ENCODE results near the gene FCHO1. TPM values are rescaled to one million over a fixed set of nuclear protein-coding genes. Genes with fewer than 3 reads are reported as not detected.

The FCHO1 gene
- total and polyA plus RNA-seq, 10 of the 15 experiments (the other 5 are each of a cell fraction or from before 2014, with no cell fraction given), result 0.14 to 45.8 (median 15.8) TPM

DNA sequence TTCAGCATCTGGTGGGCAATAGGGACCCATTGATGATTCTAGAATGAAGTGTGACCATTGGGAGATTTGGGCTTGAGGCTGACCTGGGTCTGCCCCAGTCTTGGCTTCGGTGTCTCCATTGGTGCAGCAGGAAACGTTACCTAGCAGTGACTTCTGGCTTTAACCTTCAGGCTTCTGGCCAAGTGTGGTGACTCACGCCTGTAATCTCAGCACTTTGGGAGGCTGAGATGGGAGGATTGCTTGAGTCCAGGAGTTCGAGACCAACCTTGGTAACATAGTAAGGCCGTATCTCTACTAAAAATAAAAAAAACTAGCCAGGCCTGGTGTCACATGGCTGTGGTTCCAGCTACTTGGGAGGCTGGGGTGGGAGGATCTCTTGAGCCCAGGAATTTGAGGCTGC, 7.2 kb downstream of the FCHO1 start:
- POLR2A ChIA-PET, result interaction anchor here (0.7 kb wide), 1 partner anchor 17 kb away, joined by 3 read pairs; no protein-coding TSS in a partner anchor
- SMC1A ChIA-PET (ENCODE audit: uncharacterized antibody, unreplicated experiment), result interaction anchor here (1.6 to 8.8 kb wide), 3 partner anchors 18 to 174 kb away, joined by 4 to 93 read pairs (median 91); partner anchors contain the start of gene MAP1S
- Histone ChIP-seq H3K36me3 (ENCODE audit: control insufficient read depth in 2 of 2, insufficient read depth in 2 of 2, low read length in 1 of 2) (peaks cover 0 to 11% of the 10 kb centered on the region in 2 experiments), H2AFZ (ENCODE audit: control insufficient read depth, low read depth, low read length) (no peak overlapping the region), H4K20me1 (ENCODE audit: control insufficient read depth, insufficient read depth) (no peaks in the 10 kb centered on the region), H3K79me2 (ENCODE audit: control insufficient read depth, insufficient read depth, low read length) (peaks cover 8% of the 10 kb centered on the region), H3K27me3 (replicated peaks in 1 of 2; ENCODE audit: control insufficient read depth in 2 of 2, insufficient read depth in 2 of 2, low read length in 1 of 2) (no peaks in the 10 kb centered on the region), H3K4me1 (ENCODE audit: control insufficient read depth, insufficient read depth, low read length) (peaks cover 51% of the 10 kb centered on the region), H3K9ac (ENCODE audit: control insufficient read depth, insufficient read depth, low read length) (no peak overlapping the region), H3K4me2 (ENCODE audit: control insufficient read depth, insufficient read depth) (no peak overlapping the region), H3K4me3 (no peak overlapping the region), H3K9me3 (replicated peaks; ENCODE audit: control insufficient read depth, insufficient read depth, low read length) (no peaks in the 10 kb centered on the region; the same call in 2 of the 3 replicates), H3K27ac (ENCODE audit: control insufficient read depth, insufficient read depth) (no peak overlapping the region)
- in situ Hi-C loops (cut with MboI), result no loop called here
- intact Hi-C loops (cut with micrococcal nuclease; ENCODE audit: unreplicated experiment), result no loop called here
- BruUV-seq (replicated peaks), result no TSS peak
- no peak for DNase-seq (ENCODE audit: low read depth, low spot score)
- RAD21 ChIA-PET (ENCODE audit: unreplicated experiment), result no interaction called here
- no peak for TF ChIP-seq ESRRA (IDR thresholded peaks at IDR 0.05; ENCODE audit: low read length)
- no peak for TF ChIP-seq RFX5 (IDR thresholded peaks at IDR 0.05; ENCODE audit: low read depth, low read length)
- TF ChIP-seq CBX5 (IDR thresholded peaks at IDR 0.05; ENCODE audit: low read depth), result no peak
- TF ChIP-seq NFYB (IDR thresholded peaks at IDR 0.05; ENCODE audit: insufficient read depth, low read depth, low read length), result no peak
- no peak for TF ChIP-seq HDAC2 (IDR thresholded peaks at IDR 0.05)
- TF ChIP-seq, protein P1, sequence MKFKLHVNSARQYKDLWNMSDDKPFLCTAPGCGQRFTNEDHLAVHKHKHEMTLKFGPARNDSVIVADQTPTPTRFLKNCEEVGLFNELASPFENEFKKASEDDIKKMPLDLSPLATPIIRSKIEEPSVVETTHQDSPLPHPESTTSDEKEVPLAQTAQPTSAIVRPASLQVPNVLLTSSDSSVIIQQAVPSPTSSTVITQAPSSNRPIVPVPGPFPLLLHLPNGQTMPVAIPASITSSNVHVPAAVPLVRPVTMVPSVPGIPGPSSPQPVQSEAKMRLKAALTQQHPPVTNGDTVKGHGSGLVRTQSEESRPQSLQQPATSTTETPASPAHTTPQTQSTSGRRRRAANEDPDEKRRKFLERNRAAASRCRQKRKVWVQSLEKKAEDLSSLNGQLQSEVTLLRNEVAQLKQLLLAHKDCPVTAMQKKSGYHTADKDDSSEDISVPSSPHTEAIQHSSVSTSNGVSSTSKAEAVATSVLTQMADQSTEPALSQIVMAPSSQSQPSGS (IDR thresholded peaks at IDR 0.05; ENCODE audit: low read length), result no peak
- no peak for TF ChIP-seq NFYA (IDR thresholded peaks at IDR 0.05; ENCODE audit: borderline replicate concordance, low read depth, low read length)
- TF ChIP-seq ZZZ3 (IDR thresholded peaks at IDR 0.05; ENCODE audit: control insufficient read depth, insufficient read length, low read depth), result no peak
- no peak for TF ChIP-seq ZNF274 (IDR thresholded peaks at IDR 0.05; ENCODE audit: insufficient read depth, insufficient read length)
- FAIRE-seq, result no peak
- ATAC-seq, result no peak
- CTCF ChIA-PET, result interaction anchor here (1.2 to 1.7 kb wide), 3 partner anchors 8 to 20 kb away, joined by 3 to 6 read pairs (median 3); no protein-coding TSS in a partner anchor
- 80% methylated on average over 5 of the region's 5 CpGs for WGBS (ENCODE audit: insufficient coverage, insufficient replicate concordance, low lambda C conversion rate, missing lambda C conversion rate)

All from GM12878 (cell line).